CD4-positive, alpha-beta T cell treated with Interleukin-4 for 1 hour (primary cell): Measurements from ENCODE around the gene STAG2.
A peak's percentile ranks its signal among the peaks of the same experiment; 100 is the strongest.
"Not testable (repeated sequence)": the region's sequence is repeated elsewhere in the genome, so short reads cannot be mapped to it uniquely, and the experiment has no call there.

Source experiments
- DNase-seq, 2 donors: peaks; one replicate each; pipeline ENCODE4 v3.0.0-alpha.2; 2020 to 2022

STAG2 gene

DNA sequence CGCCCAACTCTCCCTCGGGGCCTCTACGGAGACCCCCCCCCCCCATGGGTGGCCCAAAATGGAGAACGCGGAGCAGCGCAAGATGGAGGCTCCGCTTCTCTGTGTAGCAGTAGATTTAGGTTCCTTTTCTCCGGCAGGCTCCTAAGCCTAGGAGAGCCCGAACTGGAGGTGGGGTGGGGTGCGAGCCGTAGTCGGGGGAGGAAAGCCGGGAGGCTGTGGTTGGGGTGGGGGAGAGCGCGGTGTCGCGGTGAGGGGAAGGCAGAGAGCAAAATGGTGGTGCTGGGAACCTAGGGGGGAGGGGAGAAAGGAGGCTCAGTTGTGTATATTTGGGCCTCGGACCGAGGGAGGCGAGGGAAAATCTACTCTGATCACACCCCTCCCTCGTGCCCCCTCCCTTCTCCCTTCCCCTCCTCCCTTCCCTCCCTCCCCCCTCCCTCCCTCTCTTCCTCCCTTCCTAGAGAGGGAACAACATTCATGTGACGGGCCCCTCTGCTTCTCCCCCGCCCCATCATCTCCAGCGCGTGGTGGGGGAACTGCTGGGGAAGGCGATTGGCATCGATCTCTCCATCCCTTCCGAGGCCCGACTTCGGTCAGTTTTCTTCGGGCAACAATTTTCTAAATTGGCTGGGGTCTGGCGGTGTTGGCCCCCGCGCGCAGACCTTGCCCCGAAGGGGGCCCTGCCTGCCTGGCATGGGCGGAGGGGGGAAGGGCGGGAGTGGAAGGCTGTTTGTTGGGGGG lies at the start of gene STAG2:
Gene STAG2, plus strand, starts transcription at position 439 of the 738 bp plus-strand sequence. CDS start 60,922 bp downstream, outside the sequence.
- DNase-seq, result peak; percentile 71 to 73

DNA sequence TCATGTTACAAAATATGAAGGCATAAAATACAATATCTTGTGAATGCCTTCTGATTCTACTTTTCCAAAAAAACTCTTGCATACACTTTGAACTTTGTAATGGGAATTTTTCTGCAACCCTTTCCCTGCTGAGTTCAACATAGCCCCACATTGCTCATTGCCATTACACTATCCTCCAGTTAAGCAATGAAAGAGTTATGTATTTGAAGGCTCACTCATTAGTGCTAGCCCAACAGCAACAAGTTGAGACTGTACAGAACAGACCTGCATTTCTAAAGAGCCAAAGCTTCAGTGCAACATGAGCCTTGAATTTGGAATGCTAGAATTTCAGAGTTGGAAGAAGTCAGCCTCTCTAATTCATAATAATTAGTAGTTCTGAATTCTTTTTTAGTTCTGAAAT lies 44.4 kb upstream of the STAG2 start:
- DNase-seq, result no peak

DNA sequence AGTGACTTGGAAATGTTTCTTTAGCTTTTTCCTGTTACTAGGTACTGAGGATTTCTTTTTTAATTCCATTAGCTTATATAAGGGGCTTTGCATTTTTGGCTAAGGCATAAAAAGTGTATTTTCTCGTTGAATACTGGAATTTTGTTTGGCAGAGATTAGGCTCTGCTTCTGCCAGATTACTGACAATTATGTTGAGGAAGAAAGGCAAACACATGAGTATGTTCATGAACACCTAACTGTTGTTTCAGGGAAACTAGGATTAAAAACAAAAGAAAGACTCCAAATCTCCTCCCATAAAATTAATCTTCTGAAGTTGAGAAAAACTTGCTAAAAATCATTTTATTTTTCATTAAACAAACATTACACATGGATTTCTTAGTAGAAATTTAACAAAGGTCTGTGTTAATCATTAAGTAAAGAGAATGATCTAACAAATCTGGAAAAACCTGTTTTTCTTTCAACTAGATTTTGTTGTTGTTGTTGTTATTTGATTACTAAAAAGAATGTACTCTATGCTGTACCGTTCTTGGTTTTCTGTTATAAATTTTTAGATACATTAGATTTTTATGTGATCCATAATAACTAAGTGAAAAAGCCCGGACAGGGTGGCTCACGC lies 43.3 kb upstream of the STAG2 start:
- DNase-seq, result no peak

DNA sequence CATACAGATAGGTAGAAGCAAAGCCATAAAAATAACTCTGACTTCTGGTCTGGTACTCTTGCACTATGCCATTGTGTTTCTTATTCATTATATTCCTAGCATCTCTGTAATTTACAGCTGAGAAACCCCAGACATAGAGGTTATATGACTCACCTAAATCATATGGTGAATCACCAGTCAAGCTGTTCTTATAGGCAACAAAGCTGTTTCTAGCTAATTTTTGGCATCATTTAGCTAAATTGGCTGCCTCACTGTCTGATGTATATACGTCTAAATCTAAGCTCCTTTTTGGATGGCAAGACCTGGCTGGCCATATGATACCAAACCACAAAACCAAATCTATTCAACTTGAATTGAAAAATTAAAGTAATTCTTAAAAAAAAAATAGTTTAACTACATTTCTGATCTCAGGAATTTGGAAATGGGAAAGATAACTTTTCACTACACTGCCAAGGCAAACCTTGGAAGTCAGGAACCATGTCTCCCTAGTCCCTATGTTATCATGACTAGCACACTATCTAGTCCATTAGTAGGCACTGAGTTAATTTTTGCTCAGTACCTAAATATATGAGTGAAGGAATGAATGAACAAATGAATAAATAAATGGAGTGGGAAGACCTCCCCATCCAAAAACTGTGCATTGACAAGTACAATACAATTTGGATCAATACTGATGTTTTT lies 41.3 kb upstream of the STAG2 start:
- no peak for DNase-seq

DNA sequence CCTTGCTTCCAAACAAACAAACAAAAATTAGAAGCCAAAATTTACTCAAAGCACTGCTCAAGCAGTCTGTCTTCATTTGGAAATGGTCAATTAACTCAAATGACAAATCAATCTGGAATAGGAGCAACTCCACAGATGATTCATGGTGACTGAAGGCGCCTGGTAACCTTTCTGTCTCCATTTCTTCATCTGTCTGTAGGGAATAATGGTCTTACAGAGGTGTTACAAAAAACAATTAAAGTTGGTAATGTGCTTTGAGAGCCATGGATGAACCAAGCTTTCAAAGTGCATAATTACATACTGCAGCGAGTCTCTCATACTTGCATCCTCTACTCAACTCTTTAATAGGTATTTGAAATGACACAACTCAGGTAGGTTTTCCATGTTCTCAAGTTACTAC lies 38.3 kb upstream of the STAG2 start:
- DNase-seq, result no peak

DNA sequence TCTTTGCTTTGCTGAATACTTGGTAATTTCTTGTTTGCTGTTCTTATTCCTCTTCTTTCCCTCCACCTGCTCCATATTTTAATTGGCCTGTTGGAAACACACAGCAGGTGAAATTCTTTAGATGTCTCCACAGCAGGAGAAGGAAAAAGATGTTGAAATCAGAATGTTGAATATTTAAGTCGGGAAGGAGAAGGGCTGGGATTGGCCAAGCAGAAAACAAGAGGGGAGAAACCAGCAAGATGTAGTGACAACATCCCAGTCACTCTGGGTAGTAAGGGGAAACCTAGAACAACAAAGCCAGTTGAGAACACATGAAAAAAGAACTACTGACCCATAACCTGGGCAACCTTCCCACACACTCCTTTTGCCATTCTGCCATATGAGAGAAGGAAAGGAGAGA lies 37.3 kb upstream of the STAG2 start:
- no peak for DNase-seq

DNA sequence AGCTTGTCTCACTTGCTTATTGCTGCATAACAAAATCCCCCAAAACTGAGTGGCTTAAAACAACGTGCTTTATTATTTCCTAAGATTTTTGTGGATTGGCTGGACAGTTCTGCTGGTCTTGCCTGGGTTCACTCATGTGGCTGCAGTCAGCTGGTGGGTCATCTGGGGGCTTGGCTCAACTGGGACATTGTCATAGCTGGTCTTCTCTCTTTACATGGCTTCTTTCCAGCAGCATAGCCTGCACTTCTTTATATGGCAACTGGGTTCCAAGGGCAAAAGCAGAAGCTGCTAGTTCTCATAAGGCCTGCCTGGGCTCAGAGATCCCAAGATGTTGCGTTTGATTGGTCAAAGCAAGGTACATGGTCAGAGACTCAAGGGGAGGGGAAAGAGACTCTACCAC lies 33.7 kb upstream of the STAG2 start:
- DNase-seq, result no peak

DNA sequence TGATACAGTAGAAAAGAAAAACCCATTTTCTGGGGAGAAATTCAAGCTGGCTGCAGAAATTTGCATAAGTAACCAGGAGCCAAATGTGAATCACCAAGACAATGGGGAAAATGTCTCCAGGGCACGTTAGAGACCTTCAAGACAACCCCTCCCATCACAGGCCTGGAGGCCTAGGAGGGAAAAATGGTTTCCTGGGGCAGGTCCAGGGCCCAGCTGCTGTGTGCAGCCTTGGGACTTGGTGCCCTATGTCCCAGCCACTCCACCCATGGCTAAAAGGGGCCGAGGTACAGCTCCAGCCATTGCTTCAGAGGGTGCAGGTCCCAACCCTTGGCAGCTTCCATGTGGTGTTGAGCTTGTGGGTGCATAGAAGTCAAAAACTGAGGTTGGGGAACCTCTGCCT lies 29.5 kb upstream of the STAG2 start:
- DNase-seq, result not testable (repeated sequence)

DNA sequence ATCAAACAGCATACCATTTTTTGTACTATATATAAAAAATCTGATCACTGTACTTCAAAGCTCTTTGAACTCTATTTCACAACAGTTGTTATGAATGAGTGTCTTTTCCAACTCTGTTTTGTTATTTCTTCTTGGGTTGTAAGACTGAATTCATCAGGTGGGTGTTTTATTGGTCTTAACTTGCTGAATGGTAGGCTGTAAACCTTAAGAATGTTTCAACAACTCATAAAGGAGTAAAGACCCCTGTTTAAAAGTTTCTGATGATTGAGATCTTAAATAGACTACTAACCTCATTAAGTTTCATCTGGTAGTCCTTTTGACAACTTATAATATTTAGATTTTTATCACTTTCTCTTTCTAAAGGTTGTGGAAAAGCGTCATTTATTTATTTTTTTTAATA lies 18.4 kb upstream of the STAG2 start:
- DNase-seq, result no peak

DNA sequence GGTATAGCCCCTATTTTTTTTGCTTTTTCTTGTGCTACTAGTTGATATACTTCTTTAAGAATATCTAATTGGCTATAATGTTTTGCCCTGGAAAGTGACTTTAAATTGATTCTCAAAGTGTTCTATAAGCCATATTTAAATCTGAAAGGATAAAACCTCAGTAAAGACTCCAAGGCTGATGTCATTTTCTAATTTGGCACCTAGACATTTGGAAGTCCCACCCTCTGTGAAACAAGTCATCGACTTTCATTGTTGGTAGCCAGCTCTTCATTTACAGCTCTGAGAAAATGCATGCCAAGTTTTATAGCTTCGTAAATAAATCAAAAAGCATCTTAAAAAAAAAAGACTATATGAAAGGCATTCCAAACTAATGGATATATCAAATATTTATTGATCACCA lies 18.0 kb upstream of the STAG2 start:
- no peak for DNase-seq

DNA sequence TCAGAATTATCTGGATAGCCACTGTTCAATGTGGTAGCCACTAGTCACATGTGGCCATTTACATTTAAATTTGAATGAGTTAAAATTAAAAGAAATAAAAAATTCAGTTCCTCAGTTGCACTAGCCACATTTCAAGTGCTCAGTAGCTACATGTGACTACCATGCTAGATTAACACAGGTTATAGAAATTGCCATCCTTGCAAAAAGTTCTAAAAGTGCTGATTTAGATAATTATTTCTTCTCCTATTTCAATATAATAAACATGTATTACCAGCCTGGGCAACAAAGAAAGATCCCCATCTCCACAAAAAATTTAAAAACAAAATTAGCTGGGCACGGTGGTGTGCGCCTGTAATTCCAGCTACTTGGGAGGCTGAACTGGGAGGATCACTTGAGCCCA lies 11.7 kb upstream of the STAG2 start:
- DNase-seq, result no peak

DNA sequence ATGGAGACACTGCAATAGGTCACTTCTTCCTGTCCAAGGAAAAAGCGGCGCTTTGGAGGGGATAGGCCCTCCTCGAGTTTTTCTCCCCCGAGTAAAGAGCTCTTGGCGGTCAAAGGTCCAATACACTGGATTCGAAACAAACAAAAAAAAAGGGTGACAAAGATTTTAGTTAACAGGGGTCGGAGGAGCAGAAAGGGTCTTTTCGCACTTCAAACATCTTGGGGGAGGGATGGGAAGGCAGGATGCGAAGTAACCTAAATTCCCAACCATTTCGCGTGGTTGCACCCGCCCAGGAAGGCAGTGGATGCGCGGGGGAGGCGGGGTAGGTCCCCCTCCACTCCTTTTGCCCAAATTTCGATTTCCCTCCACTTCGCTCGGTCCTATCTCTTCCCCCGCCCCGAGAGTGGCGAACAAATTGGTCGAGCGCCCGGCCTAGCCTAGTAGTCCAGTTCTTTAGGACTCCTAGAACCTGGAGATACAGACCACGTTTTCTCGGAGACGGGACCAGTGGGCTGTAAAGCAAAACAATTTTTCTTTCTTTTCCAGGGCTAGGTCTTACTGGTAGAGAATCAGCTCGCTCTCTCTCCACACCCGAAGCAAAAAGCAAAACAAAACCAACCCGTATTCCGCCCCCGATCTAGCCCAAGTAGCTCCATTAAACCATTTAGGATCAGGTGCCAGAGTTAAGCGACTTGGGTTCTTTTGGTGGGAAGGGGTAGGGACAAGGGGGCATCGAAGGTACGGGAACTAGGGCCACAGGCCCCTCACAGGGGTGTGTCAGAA lies 2.0 kb upstream of the STAG2 start:
- no peak for DNase-seq

DNA sequence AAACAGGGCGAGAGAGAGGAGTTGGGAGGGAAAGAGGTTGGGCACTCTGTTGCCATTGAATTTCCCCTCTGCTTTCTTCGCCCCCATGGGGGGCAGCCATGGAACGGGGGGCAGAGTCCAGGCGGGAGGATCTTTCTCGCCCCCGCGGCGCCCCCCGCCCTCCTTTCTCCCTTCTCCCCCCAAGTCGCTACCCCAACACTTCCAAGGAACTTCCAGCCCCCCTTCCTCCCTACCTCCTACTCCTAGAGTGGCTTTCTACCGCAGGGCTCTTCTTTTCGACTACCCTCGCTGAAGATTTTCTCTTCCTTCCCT lies 594 bp upstream of the STAG2 start:
- no peak for DNase-seq

DNA sequence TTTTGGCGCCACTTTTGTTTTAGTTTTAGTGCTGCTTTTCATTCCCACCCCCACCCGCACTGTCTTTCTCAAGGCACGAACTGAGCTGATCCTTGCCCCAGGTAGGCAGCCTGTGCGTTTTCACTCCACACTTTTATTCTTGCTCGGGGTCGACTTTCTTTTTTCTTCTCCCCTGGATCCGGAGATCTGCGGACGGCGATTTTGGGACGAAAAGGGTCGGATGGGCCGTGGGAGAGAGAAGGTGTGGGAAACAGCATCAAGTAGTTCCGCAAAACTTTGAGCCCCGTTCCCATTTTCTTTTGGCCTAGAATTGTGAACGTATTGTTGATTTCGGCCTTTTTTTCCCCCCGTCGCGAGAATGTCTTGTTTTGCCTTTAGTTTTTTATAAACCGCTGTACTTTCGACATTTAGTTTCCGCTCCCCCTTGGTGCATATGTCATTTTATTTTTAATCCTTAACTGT lies 531 bp downstream of the STAG2 start:
- peak in 1 of 2 donors; percentile 17 for DNase-seq

DNA sequence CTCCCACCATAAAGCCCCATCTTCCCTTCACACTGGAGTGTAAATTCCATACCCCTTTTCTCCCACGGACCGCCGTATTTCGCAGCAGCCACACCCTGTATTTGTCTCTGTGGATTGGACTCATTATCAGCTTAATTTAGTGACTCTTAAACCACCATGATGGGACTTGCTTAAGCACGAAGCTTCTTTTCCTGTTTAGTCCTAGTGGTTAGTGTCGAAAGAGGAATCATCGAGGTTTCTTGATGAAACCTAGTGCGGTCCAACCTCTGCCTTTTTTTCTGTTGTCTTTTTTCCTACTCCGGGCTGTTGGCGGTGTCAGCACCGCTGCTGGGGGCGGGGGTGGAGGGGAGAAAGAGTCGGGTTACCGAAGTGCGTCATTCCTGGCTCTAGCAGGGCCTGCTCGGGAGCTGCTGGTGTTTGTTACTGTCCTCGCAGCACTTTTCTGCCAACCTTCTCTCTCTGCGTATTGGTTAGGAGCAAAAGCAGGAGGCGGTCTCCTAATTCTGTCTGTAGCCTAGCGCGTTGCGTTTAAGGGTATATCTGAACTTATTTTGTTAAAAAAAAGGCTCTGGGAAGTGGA lies 1.4 kb downstream of the STAG2 start:
- DNase-seq, result peak; percentile 89 to 90

DNA sequence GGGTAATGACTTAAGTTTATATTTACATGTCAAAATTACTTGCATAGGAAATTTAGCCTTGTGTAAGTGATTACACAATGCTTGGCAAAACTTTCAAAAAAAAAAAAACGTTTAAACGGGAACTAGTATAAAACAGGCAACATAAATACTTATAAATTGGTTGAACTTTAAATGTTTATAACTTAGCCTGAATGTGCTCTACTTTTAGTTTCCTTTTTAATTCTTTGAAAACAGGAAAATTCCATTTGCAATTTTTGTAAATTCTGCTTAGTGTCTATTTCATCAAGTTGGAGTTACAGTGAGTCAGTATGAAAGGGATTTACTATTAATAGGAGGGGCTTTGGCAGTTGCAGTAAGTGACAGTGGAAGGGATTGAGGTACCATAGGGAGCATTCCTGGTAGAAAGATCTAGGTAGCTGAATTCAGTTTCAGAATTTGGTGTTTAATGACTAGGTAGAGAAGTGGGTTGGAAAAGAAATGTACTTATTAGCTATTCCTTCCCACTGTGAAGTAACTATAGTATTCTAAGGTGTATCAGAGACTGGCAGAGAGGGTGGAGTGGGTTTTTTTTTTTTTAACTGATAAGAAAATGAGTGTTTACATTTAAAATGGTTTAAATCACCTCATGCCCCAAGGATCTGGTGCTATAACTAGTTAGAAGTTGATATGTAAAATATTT lies 2.8 kb downstream of the STAG2 start:
- DNase-seq, result peak in 1 of 2 donors; percentile 22

DNA sequence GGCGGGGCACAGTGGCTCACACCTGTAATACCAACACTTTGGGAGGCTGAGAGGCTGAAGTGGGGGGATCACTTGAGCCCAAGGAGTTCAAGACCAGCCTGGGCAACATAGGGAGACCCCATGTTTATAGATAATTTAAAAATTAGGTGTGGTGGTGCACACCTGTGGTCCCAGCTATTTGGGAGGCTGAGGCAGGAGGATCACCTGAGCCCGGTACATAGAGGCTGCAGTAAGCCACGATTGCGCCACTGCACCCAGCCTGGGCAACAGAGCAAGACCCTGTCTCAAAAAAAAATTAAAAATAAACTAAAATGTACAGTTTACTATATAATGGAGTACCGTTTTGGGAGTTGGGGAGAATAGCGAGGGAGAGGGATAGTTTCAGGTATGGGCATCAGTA lies 4.2 kb downstream of the STAG2 start:
- no peak for DNase-seq

DNA sequence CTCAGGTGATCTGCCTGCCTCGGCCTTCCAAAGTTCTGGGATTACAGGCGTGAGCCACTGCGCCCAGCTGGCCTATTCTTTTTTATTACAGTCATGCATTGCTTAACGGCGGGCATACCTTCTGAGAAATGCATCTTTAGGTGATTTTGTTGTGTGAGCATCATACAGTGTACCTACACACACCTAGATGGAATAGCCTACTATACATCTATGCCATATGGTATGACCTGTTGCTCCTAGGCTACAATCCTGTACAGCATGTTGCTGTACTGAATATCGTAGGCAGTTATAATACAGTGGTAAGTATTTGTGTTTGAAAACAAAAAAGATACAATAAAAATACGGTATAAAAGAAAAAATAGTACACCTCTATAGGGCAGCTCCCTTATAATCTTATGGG lies 6.0 kb downstream of the STAG2 start:
- DNase-seq, result no peak

DNA sequence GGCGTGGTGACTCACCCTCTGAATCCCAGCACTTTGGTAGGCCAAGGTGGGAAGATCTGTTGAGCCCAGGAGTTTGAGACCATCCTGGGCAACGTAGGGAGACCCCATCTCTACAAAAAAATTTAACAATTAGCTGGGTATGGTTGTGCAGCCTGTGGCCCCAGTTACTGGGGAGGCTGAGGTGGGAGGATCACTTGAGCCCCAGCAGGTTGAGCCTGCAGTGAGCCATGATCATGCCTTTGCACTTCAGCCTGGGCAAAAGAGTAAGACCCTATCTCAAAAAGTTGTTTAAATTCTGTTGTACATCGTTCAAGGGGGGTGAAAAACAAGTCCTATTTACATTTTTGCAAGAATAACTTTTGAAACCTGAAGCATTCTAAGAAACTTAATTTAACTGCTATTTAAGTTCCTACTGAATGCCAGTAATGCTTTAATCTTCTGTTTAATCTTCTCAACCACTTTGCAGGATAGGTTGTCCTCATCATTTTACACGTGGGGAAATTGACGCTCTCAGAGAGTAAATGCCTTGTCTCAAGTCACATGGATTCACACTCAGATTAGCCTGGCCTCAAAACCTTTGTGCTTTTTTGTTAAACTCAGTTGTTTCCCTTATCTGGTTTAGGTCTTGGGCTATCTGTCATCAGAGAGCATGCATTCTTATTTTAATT lies 7.0 kb downstream of the STAG2 start:
- DNase-seq, result no peak

DNA sequence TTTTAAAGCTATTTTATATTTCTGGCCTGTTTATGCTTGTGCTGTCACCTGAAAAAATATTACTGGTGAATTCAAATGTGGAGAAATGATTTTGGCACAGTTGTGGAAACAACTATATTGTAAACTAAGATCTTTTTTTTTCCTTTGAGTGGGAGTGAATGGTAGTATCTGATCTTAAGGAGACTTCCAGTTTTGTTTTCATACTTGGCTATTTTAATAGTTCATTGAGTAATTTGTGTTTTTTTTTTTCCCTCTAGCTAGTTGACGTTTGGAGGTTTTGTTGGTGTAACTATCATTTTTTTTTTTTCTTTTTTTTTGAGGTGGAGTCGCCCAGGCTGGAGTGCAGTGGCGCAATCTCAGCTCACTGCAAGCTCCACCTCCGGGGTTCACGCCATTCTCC lies 10.5 kb downstream of the STAG2 start:
- no peak for DNase-seq

DNA sequence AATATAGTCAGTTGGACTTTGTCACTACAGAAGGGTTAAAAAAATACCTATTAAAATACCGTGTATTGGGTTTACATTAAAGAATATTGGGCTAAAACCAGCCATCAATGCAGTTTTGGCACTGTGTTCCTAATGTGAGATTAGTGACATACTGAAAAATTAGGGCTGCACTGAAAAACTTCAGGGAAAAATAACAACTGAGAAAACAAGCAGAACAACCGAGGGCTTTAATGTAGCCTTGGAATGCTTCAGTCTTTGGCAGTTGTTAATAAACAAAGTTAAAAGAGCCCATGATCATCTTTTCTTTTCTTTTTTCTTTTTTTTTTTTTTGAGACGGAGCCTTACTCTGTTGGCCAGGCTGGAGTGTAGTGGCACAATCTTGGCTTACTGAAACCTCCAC lies 12.4 kb downstream of the STAG2 start:
- no peak for DNase-seq

DNA sequence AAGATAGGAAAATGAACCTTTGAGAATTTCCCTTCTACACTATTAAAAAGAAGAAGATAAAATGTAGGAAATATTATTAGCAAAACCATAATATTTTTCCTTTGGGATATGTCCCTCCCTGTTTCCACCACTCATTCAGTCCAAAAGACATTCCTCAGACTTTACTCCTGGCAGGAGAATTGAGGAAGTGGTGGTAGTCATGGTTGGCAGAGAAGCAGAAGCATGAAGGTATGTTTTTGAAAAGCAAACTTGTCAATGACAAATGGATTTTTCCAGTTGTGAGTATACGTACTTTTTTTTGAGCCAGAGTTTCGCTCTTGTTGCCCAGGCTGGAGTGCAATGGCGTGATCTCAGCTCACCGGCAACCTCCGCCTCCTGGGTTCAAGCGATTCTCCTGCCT lies 13.7 kb downstream of the STAG2 start:
- DNase-seq, result no peak
